ENCODE results near the gene ECSIT.
"Not testable (repeated sequence)": the region's sequence is repeated elsewhere in the genome, so short reads cannot be mapped to it uniquely, and the experiment has no call there.

The ECSIT gene

DNA sequence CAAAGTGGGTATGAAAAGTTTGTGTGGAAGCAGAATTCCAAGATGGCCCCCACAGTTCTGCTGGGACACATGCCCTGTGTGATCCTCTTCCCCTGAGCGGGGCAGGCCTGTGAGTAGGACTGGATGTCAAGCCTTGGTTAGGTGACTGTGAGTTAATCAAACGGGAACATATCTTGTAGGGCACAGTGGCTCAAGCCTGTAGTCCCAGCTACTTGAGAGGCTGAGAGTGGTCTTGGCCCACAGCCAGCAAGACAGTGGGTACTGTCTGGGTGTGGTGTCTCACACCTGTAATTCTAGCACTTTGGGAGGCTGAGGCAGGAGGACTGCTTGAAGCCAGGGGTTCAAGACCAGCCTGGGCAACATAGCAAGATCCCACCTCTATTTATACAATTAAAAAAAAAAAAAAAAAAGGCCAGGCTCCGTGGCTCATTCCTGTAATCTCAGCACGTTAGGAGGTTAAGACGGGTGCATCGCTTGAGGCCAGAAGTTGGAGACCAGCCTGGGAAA is 29.7 kb downstream of the ECSIT start:
- no peak for DNase-seq

DNA sequence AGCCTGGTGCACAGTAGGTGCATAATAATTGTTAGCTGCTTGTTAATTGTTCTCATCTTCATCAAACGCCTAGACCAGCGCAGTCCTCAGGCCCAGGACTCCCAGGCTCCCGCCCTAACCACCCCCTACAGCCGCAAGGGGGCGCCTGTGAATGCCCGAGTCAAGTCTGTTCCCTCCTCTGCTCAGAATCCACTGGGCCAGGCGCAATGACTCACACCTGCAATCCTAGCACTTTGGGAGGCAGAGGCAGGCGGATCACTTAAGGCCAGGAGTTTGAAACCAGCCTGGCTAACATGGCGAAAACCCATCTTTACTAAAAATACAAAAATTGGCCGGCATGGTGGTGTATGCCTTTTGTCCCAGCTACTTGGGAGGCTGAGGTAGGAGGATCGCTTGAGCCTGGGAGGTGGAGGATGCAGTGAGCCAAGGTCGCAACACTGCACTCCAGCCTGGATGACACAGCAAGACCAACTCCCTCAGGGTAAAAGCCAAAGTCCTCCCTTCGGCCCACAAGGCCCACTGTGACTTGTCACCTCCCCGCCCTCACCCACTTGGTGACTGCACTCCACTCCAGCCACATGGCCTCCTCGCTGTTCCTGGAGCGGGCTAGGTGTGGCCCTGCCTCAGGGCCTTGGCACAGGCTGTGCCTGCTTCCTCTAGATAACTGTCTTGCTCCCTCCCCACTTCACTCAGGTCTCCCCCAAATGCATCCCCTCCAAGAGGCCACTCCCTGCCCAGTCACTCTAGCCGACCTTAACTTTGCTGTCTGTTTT is 32.4 kb downstream of the ECSIT start:
- no peak for DNase-seq

DNA sequence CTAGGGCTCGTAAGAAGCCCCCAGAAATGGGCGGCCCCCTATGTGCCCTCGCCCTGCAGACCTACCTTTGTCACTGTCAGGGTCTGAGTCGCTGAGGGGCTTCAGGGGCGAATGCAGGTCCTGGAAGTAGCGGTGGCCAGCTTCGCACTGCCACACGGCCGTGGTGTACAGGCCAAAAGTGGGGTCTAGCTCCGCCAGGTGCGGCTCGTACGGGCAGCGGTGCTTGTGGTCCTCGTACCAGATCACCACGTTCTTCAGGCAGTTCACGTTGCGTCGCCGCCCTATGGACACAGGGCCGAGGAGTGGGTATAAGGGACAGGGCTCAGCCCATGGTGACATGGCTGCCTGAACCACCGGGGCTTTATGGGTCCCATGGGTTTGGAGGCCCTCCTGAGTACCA is 33.0 kb downstream of the ECSIT start:
- DNase-seq, result no peak

DNA sequence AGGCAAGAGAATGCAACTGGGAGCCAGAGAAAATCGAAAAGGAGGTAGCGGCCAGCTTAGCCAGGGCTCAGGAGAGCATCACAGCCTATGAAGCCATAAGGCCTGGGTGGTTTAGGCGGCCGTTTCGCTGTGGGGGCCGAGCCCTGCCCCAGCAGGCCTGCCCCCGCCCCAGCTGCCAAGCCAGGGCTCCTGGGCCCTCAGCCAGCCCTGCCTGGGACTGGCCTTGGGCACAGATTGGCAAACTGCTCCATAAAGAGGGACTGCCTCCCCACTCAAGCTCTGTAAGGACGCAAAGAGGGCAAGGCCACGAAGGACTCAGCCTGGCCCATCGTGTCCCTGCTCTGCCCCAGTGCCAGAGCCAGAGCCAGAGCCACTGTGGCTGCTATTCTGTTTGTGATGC is 33.5 kb downstream of the ECSIT start:
- no peak for DNase-seq

DNA sequence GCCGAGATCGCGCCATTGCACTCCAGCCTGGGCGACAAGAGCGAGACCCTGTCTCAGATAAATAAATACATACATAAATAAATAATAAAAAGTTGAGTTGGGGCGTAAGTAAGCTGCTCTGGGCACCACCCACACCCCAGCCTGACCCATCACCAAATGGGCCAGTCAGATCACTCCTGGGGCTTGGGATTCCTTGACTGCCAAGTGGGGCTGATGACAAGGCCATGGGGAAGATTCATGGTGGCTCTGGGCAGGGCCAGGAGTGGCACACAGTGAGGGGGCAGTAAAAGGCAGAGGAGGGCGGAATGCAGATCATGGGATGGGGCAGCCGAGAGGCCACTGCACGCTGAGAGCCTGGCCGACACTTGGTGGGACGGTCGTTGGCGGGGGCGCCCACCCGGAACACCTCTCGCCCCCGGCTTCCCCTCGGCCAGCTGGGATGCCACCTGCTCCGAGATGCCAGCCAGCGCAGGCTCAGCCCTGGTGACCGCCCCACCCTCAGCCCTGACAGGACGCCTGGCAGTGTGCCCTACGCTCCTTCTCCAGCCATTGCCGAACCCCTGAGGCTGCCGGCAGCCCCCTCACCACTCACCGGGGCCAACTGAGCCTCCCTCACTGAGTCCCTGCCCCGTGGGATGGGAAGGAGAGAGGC is 34.2 kb downstream of the ECSIT start:
- DNase-seq, result no peak

DNA sequence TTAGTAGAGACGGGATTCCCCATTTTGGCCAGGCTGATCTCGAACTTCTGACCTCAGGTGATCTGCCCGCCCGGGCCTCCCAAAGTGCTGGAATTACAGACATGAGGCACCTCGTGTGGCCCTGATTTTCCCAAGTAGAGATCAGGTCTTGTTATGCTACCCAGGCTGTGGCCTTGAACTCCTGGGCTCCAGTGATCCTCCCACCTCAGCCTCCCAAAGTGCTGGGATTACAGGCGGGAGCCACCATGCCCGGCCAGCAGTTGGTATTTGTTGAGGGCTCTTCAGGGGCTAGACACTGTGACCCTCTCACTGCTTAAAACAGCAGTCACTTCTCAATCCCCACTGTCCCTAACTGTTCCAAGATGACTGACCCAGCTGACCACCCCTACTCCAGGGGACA is 39.6 kb downstream of the ECSIT start:
- no peak for DNase-seq

DNA sequence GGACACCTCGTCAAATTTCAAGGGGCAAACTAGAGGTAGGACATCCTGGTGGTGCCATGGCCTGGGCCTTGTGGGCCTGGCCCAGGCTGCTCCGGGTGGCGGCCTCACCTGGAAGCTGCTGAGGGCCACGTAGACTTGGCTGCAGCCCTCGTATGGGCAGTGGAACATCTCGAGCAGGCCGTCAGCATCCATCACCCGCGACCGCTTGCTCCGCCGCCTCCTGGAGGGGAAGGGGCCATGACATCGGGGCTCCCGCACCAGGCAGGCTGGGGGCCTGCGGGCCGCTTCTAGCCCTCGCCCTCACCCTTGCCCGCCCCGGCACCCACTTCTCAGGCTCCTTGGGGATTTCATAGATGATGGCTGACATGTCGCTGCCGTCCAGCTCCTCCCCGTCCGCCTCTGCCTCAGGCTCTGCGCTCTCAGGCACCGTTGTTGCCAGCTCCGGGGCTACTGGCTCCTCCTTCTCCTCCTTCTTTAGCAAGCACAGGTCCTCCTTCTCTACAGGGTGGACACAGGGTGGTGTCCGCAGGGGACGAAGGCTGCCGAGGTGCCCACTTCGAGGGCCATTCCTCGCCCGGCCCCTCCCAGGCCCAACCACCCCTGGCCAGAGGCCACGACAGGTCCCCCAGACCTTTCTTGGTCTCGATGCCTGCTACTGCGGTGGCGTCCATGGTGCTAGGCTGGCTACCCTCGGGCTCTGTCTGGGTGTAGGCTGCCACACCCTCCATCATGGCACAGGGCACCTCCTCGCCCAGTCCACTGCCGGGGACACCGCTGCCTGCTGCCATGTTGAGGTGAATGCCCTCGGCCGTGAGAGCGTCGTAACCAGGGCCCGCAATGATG is 42.1 kb downstream of the ECSIT start:
- DNase-seq, result no peak

DNA sequence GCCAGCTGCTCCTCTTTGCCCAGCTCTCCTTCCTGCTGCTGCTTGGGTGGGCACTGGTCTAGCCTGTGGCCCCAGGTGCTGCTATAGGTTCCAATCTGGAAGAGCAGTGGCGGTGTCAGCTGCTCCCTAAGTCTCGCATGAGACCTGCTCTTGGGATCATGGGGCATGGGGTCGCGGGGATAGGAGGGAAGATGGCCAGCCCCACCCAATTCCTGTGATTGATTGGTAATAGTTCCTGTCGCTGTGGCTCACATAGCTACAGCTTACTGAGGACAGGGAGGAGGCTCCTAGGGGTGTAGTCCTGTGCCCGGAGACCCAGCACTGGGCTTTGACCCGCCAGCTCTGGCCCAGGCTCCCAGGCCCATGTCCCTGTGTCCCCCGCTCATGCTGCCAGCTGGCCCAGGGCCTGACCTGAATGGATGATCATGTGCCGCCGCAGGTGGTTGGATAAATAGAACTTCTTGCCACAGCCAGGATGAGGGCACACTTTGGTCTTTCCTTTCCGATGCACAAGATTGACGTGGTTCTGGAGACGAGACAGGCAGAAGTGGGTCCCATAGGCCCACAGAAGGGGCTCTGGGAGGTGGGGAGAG is 43.6 kb downstream of the ECSIT start:
- no peak for DNase-seq

DNA sequence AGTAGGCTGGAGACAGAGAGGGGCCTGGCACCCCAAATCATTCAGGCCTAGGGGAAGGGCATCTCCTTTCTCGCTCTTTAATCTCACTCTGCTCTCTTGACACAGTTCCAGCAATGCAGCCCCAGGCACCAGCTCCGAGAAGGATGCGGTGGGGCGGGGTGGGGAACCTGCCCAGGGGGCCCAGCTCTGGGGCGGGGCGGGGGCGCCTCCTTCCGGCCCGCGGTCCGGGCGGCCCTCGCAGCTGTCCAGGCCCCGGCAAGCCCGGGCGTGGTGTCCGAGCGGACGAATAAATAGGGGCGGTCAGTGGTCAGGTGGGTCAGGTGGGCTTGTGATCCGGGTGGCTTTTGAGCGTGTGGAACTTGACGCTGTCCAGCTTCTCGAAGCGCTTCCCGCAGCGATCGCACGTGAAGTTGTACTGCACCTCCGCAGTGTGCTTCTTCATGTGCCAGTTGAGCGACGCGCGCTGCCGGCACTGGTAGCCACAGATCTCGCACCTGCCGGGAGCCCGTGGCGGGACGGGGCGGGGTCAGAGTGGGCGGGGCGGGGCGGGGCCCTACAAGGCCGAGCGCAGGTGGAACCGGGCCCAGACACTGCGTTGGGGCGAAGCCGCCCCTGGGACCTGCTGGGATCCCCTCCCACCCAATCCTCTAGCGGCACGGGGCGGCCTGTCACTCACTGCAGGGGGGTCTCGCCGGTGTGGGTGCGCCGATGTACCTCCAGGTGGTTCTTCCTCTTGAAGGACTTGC is 45.4 kb downstream of the ECSIT start:
- no peak for DNase-seq

DNA sequence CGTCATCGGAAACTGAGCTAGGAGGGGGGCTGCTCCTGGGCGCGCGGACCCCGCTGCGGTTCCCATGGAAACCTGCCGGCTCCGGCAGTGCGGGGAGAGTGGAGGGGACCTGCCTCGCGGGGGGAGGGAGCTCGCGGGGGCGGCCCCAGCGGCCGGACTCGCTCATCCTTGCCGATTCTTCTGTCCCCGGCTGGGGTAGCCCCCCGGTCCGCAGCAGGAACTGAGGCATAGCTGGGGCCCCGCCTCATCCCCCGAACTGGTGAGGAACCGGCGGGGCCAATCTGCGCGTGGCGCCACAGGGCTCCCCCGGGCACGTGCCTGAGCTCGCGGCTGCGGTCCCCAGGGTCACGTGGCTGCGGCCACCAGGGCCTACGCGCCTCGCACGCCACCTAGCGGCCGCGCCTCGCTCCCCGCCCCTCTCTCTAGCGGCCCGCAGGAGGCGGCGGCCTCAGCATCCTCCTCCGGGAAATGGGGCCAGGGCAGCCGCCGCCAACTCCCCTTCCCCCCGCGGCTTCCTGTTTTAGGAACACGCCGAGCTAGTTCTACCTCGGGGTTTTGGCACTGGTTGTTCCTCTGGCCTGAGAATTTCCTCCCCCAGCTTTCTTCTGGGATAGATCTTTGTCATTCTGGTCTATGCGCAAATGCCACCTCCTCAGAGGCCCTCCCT is 46.4 kb downstream of the ECSIT start:
- DNase-seq, result peak; percentile 79

DNA sequence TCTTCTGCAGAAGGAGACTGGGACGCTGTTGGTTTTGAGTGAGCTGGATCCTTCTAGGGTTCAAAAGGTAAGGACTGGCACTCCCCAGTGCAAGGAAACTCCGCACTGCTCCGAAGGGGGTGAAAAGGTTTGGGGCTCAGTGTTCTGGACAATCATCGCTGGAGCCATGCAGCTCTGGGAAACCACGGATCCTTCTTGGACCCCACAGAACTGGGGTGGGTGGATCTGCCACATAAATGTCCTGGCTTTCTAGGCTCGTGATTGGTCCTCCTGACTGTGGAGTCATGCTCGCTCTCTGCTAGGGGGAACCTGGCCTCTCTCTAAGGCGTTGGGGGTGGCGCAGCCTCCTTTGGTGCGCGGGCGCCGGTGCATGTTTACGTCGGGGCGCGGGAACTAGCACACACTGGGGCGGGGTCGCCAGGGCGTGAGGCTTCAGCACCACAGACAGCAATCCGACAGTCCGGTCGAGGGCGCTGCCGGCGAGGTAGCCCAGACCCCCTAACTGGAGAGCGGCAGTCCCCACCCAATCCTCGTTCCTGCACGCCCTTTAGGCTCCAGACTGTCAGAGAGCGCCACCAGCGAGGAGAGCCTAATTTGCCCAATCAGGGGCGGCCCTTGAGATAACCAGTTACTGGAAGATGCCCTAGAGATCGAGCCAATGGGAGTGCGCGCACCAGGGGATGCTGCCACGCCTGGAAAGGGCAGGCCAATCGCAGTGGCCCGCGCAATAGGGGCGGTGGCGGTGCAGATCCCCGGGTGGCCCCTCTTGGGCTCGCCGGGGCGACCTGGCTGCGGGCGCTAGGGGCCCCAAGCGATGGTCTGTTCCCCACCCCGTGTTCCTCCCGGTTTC is 47.2 kb downstream of the ECSIT start:
- peak; percentile 88 for DNase-seq

DNA sequence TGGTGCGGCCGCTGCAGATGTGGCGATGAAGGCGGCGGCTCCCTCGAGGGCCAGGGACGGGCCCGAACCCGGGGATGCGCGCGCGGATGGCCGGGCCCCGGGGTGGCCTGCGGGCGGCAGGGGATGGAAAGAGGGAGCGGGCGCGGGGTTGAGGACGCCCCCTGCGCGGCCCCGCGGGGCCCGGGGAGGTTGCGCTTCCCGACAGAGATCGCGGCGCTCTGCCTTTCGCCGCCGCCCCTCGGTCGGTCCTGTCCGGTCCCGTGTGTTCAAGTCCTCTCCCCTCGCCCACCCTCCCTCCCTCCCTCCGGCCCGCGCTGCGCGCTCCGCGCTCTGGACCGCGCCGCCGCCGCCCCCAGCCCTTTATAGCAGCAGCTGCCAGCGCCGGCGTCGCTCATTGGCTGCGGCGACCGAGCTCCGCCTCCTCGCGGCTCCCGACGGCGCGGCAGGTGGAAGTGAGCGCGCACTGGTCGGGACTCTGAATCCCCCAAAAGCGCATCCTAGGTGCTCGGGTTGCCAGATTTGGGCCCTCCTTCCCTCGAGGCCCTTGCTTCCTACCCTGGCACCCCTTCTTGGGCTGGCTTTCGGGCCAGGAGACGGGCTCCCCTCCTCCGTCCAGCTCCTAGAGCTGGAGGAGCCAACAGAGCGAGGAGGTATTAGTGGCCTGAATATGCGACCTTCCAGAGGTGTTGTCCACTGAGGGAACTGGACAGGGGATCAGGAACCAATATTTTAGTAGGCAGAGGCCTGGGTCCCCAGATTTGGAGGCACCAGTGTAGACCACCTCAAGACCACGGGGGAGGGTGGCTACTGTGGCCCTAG is 48.0 kb downstream of the ECSIT start, which contains the start of gene ELAVL3:
ELAVL3 (minus strand) TSS at position 332 of the 819 bp plus-strand sequence. CDS start 438 bp downstream, outside the sequence.
- peak; percentile 52 for DNase-seq

DNA sequence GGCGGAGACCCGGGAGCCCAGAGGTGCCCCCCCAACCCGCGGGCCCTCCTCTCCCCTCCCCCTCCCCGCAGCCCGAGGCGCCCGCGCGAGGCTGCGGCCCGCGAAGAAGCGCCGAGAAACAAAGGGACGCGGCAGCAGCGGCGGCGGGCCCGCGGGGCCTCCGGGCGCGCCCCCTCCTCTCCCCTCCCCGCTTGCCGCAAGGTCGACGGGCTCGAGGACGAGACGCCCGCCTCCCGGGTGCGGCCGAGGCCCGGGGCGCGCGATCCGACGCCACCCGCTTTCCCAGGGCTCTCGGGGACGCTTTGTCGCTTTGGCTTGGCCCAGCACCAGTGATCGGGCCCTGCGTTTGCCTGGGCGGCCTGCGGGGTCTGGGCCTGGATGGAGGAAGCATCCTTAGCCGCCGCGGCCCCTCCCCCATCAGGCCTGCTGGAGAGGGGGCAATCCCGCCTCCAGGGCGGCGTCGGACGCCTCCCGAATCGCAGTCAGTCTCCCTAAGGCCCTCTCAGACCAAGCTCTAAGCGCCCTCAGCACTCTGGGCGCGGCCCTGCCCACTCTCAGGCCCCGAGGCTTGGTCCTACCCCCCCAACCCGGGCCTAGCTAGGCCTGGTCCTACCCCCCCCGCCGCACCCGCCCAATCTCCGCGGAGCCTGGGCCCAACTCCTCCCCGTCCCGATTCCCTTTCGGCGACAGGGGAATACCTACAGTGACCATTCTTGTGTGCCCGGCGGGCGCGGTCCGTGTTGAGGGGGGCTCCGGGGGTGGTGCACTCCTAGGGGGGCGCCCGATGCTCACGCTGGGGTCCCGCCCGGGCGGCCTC is 48.8 kb downstream of the ECSIT start:
- DNase-seq, result no peak

DNA sequence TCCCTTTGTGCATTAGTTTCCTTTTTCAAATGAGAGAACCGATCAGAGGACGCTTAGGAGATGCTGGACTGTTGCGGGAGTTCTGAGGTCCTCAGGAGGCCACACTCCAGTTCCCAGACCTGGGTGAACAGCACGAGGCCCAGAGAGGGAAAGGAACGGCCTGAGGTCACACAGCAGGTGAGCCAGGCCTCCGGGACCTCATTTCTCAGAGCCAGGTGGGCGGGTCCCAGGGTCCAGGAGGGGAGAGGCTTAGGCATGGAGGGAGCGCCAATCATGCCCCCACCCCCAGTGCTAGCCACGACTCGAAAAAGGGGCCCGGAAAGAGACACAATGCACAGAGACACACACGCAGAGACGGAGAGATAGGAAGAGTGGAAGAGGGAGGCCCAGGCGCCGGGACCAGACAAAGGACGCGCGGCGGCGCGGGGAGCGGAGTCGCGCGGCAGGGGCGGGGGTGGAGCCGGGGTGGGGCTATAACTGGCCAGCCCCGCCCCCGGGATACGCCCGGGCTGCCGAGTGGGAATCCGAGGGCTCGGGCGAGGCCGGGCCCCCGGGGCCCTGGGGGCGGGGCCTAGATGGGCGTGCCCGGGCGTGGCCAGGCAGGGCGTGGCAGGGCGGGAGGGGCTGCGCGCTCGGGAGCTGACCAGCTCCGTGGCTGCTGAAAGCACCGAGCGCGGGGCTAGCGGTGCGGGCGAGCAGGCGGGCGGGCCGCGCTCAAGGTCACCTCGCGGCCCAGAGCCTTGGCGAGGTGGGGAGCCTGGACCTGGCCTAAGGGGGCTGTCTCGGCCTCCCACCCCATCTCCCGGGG is 49.6 kb downstream of the ECSIT start:
- peak; percentile 47 for DNase-seq

DNA sequence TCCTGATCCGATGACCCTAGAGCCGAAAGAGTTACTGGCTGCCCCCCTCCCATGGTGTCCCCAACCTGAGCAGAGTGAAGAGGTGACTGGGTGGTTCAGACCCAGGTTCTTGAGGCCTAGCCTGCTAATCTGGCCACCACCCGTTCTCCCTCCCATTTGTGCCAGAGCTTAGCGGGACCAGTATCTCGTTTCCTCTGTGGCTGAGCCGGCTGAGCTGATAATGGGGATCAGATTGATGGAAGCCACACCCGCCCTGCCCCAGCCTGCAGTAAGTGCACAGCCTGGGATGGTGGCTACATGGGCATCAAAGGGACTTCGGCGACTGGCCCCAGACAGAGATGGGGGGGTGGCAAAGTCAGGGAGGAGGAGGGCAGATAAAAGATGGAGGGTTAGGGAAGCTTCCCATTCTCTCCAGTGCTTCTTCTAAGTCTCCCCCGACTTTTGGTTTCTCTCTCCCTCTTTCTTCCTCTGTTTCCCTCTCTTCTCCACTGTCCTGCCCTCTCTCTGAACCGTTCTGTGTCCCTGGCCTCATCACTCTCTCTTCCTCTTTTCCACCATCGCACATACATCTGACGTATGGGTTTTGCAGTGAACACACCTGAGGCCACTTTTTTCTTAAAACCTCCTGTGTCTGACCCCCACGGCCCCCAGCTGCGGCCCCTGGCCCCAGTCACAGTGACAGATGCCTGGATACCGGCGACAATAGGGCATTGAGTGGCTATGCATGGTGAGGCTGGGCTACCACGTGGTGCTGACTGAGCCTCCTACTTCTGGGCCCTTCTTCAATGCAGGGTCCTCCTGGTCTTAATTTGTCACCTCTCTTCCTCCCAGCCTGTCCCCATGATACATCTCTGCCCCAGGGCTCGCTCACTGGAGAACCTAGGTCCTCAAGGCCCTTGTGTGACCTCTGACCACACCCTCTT is 50.5 kb downstream of the ECSIT start:
- no peak for DNase-seq

DNA sequence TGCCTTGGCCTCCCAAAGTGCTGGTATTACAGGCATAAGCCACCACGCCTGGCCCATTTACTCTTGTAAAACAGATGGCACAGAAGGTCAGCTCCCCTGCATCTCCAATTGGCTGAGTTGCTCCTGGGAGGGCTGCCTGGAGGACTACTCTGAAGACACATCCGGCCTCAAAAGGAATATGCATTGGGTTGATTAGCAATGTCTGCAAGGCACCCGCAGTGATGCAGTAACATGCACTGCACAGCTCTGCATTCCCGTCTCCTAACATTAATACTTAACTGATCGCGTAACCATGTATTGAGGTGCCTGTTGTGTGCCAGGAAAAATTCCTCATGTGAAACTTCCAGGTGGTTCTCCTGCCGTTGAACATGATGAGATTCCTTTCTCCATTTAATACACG is 53.1 kb downstream of the ECSIT start:
- DNase-seq, result no peak

DNA sequence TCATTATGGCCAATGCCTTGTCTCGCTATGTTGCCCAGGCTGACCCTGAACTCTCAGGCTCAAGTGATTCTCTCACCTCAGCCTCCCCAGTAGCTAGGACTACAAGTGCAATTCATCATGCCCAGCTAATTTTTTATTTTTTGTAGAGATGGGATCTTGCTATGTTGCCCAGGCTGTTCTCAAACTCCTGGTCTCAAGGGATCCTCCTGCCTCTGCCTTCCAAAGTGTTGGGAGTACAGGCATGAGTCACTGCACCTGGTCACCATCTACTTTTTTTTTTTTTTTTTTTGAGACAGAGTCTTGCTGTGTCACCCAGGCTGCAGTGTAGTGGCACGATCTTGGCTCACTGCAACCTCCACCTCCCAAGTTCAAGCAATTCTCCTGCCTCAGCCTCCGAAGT is 53.6 kb downstream of the ECSIT start:
- DNase-seq, result not testable (repeated sequence)
